WTC11 (cell line): ENCODE measurements around the gene ATRIP. TPM values are rescaled to one million over a fixed set of nuclear protein-coding genes. Genes with fewer than 3 reads are reported as not detected.

Experiments
- ATAC-seq: fragments of 200-7000 bp; cut with Tn5 transposase; 2 replicates; pipeline ENCODE4 v1.10.0; 2021; ENCODE audit warnings: mild to moderate bottlenecking, moderate library complexity
- CTCF ChIA-PET: fragments of 300-600 bp; sonication (Branson Sonifier 250); formaldehyde crosslinking; loops from one replicate; lab custom pipeline; 2021; ENCODE audit warnings: antibody characterized with exemption; lab: Charles Lee
- POLR2A ChIA-PET: fragments of 350-600 bp; sonication (Branson Sonifier 250); formaldehyde crosslinking; loops from one replicate; lab custom pipeline; 2021; ENCODE audit warnings: antibody characterized with exemption; lab: Charles Lee
- DNase-seq: peaks from one replicate; pipeline ENCODE4 v3.0.0; 2021; ENCODE audit warnings: low spot score
- H3K27ac Mint-ChIP-seq: 2 replicates; pipeline ENCODE4 v1.8.0; 2021; ENCODE audit warnings: mixed read lengths
- H3K27me3 Mint-ChIP-seq: 2 replicates; pipeline ENCODE4 v1.8.0; 2021; ENCODE audit warnings: low read depth, mild to moderate bottlenecking, moderate library complexity, mixed read lengths
- H3K36me3 Mint-ChIP-seq: 2 replicates; pipeline ENCODE4 v1.8.0; 2021; ENCODE audit warnings: mixed read lengths
- H3K4me1 Mint-ChIP-seq: 2 replicates; pipeline ENCODE4 v1.8.0; 2022; ENCODE audit warnings: mixed read lengths
- H3K4me3 Mint-ChIP-seq: 2 replicates; pipeline ENCODE4 v1.8.0; 2021; ENCODE audit warnings: mild to moderate bottlenecking, moderate library complexity, mixed read lengths
- H3K9me3 Mint-ChIP-seq: 2 replicates; pipeline ENCODE4 v1.8.0; 2021; ENCODE audit warnings: mixed read lengths
- ESRRA ChIP-seq: sonication (generic); formaldehyde crosslinking; IDR thresholded peaks from 2 replicates; pipeline ENCODE4 v1.8.1; 2022; ENCODE audit warnings: mild to moderate bottlenecking, missing genetic modification reagents, borderline replicate concordance
- IRF2 ChIP-seq: sonication (generic); formaldehyde crosslinking; IDR thresholded peaks from 2 replicates; pipeline ENCODE4 v1.8.0; 2022; ENCODE audit warnings: low read depth, missing genetic modification reagents, borderline replicate concordance
- JUN ChIP-seq: sonication (generic); formaldehyde crosslinking; IDR thresholded peaks from 2 replicates; pipeline ENCODE4 v1.8.0; 2023; ENCODE audit warnings: mild to moderate bottlenecking, missing genetic modification reagents
- MYBL2 ChIP-seq: sonication (generic); formaldehyde crosslinking; IDR thresholded peaks from 2 replicates; pipeline ENCODE4 v1.8.1; 2023; ENCODE audit warnings: mild to moderate bottlenecking, moderate library complexity, missing genetic modification reagents
- SP1 ChIP-seq: sonication (generic); formaldehyde crosslinking; conservative IDR thresholded peaks from 2 replicates; pipeline ENCODE4 v1.8.1; 2022; ENCODE audit warnings: missing genetic modification reagents
- ZNF138 ChIP-seq: sonication (generic); formaldehyde crosslinking; conservative IDR thresholded peaks from 2 replicates; pipeline ENCODE4 v1.8.1; 2022; ENCODE audit warnings: mild to moderate bottlenecking, moderate library complexity, missing genetic modification reagents
- total RNA-seq: library from RNA; stranded (reverse); gene quantifications from 3 replicates; pipeline ENCODE4 v1.2.3, GENCODE V29; 2021
- TF ChIP-seq, protein P1 (sequence below): sonication (generic); formaldehyde crosslinking; IDR thresholded peaks from 2 replicates; pipeline ENCODE4 v1.8.1; 2023; ENCODE audit warnings: mild to moderate bottlenecking, moderate library complexity, missing genetic modification reagents
- TF ChIP-seq, protein P2 (sequence below): fragments of 250-450 bp; sonication (Bioruptor Pico); IDR thresholded peaks from 2 replicates; pipeline ENCODE4 v1.9.0; 2021; ENCODE audit warnings: moderate library complexity, mild to moderate bottlenecking, inconsistent platforms, borderline replicate concordance
- TF ChIP-seq, protein P3 (sequence below): sonication (generic); formaldehyde crosslinking; IDR thresholded peaks from 2 replicates; pipeline ENCODE4 v1.8.1; 2023; ENCODE audit warnings: mild to moderate bottlenecking, missing genetic modification reagents, moderate library complexity
- TF ChIP-seq, protein P4 (sequence below): sonication (generic); formaldehyde crosslinking; IDR thresholded peaks from 2 replicates; pipeline ENCODE4 v1.8.0; 2023; ENCODE audit warnings: mild to moderate bottlenecking, missing genetic modification reagents
- TF ChIP-seq, protein P5 (sequence below): fragments of 200-600 bp; IDR thresholded peaks from 2 replicates; pipeline ENCODE4 v1.8.0; 2022; ENCODE audit warnings: antibody characterized with exemption
- TF ChIP-seq, protein P6 (sequence below): sonication (generic); formaldehyde crosslinking; IDR thresholded peaks from 2 replicates; pipeline ENCODE4 v1.8.1; 2022; ENCODE audit warnings: low read depth, missing genetic modification reagents, borderline replicate concordance
- TF ChIP-seq, protein P7 (sequence below): sonication (generic); formaldehyde crosslinking; IDR thresholded peaks from 2 replicates; pipeline ENCODE4 v1.8.0; 2022; ENCODE audit warnings: missing genetic modification reagents

The ATRIP gene
- total RNA-seq, 1 experiment from 2014 or later = 18.2 TPM

DNA sequence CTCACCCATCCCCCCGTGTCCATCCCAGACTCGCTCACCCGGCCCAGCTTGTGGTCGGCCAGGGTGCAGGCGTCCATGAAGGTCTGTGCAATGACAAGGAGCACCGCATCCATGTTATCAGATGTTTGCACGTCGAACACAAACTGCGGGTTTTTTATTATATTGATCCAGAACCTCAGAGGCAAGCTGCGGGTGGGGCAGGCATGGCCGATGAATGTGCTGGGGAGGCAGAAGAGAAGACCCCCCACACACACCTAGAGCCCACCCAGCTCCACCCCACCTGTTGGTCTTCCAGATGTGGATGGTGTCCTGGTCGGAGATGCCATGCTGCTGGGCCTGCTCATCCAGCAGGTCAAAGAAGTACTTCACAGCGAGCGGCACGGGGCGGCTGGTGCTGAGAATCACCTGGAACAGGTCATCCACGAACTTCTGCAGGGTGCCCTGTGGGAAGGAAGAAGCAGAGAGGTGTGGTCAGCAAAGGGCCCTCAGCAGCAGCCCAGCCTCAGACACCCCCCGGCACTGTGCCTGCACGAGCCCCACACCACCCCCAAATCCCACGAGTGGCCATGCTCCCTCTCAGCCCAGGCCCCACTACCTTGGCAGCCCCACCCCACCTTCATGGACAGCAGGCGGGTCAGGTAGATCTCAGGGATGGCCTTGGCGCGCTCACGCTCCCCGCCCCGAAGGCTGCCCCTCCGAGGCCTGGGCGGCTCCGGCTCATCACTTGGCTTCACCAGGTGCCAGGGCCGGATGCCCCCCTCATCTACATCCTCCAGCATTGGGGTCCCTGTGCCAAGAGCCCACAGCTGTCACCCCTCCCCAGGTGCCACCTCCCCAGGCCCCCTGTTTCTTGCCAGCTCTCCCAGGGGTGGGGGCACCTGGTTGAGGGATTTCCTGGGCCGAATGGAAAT, 37.0 kb upstream of the ATRIP start (continued):
- TF ChIP-seq, protein P1, sequence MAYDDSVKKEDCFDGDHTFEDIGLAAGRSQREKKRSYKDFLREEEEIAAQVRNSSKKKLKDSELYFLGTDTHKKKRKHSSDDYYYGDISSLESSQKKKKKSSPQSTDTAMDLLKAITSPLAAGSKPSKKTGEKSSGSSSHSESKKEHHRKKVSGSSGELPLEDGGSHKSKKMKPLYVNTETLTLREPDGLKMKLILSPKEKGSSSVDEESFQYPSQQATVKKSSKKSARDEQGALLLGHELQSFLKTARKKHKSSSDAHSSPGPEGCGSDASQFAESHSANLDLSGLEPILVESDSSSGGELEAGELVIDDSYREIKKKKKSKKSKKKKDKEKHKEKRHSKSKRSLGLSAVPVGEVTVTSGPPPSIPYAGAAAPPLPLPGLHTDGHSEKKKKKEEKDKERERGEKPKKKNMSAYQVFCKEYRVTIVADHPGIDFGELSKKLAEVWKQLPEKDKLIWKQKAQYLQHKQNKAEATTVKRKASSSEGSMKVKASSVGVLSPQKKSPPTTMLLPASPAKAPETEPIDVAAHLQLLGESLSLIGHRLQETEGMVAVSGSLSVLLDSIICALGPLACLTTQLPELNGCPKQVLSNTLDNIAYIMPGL (CRISPR knock-in tag) = no peak
- no peak for TF ChIP-seq JUN (CRISPR knock-in tag)
- TF ChIP-seq, protein P2, sequence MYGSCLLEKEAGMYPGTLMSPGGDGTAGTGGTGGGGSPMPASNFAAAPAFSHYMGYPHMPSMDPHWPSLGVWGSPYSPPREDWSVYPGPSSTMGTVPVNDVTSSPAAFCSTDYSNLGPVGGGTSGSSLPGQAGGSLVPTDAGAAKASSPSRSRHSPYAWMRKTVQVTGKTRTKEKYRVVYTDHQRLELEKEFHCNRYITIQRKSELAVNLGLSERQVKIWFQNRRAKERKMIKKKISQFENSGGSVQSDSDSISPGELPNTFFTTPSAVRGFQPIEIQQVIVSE (CRISPR knock-in tag) = no peak
- TF ChIP-seq, protein P3, sequence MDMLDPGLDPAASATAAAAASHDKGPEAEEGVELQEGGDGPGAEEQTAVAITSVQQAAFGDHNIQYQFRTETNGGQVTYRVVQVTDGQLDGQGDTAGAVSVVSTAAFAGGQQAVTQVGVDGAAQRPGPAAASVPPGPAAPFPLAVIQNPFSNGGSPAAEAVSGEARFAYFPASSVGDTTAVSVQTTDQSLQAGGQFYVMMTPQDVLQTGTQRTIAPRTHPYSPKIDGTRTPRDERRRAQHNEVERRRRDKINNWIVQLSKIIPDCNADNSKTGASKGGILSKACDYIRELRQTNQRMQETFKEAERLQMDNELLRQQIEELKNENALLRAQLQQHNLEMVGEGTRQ (CRISPR knock-in tag) = no peak
- TF ChIP-seq, protein P4, sequence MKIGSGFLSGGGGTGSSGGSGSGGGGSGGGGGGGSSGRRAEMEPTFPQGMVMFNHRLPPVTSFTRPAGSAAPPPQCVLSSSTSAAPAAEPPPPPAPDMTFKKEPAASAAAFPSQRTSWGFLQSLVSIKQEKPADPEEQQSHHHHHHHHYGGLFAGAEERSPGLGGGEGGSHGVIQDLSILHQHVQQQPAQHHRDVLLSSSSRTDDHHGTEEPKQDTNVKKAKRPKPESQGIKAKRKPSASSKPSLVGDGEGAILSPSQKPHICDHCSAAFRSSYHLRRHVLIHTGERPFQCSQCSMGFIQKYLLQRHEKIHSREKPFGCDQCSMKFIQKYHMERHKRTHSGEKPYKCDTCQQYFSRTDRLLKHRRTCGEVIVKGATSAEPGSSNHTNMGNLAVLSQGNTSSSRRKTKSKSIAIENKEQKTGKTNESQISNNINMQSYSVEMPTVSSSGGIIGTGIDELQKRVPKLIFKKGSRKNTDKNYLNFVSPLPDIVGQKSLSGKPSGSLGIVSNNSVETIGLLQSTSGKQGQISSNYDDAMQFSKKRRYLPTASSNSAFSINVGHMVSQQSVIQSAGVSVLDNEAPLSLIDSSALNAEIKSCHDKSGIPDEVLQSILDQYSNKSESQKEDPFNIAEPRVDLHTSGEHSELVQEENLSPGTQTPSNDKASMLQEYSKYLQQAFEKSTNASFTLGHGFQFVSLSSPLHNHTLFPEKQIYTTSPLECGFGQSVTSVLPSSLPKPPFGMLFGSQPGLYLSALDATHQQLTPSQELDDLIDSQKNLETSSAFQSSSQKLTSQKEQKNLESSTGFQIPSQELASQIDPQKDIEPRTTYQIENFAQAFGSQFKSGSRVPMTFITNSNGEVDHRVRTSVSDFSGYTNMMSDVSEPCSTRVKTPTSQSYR (CRISPR knock-in tag) = no peak
- TF ChIP-seq ESRRA (CRISPR knock-in tag) = no peak

DNA sequence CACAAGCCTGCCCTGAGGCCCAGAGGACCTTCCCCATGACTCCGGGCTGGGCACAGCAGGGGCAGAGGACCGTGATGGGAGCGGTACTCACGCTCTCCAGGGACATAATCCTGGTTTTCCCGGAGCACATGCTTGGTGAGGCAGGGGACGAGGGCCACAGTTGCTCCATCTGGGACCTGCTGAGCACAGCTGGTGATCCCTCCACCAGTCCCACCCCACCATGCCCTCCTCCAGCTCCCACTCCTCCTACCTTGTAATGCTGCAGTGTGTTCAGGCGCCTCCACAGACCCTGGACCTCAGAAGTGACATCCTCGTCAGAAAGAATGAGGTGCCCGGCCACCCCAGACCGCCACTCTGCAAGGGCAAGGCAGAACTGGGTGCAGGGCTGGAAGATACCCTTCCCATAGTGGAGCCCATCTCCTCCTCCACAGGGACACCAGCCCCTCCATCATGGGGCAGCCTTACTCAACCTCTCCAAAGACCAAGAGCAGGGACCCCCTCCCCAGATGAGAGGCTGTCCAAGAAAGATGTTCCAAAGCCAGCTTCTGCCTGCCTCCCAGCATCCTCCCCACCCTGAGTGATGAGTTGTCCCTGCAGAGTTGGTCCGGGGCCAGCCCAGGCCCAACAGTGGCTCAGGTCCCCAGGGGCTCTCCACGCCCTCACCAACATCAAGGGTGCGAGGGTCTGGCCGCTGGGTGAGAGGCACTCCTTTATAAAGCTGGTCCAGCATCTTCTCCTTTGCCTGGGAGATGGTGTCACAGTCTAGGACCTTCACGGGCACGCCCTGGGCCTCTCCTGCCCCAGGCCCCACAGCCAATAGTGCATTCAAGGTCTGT, 36.1 kb upstream of the ATRIP start:
- no peak overlapping the region for H3K27ac Mint-ChIP-seq
- TF ChIP-seq SP1 (CRISPR knock-in tag) (no peak), ZNF138 (no peak), ESRRA (CRISPR knock-in tag) (no peak), IRF2 (CRISPR knock-in tag) (no peak), MYBL2 (CRISPR knock-in tag) (no peak)
- TF ChIP-seq, protein P5, sequence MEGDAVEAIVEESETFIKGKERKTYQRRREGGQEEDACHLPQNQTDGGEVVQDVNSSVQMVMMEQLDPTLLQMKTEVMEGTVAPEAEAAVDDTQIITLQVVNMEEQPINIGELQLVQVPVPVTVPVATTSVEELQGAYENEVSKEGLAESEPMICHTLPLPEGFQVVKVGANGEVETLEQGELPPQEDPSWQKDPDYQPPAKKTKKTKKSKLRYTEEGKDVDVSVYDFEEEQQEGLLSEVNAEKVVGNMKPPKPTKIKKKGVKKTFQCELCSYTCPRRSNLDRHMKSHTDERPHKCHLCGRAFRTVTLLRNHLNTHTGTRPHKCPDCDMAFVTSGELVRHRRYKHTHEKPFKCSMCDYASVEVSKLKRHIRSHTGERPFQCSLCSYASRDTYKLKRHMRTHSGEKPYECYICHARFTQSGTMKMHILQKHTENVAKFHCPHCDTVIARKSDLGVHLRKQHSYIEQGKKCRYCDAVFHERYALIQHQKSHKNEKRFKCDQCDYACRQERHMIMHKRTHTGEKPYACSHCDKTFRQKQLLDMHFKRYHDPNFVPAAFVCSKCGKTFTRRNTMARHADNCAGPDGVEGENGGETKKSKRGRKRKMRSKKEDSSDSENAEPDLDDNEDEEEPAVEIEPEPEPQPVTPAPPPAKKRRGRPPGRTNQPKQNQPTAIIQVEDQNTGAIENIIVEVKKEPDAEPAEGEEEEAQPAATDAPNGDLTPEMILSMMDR = no peak
- TF ChIP-seq, protein P6, sequence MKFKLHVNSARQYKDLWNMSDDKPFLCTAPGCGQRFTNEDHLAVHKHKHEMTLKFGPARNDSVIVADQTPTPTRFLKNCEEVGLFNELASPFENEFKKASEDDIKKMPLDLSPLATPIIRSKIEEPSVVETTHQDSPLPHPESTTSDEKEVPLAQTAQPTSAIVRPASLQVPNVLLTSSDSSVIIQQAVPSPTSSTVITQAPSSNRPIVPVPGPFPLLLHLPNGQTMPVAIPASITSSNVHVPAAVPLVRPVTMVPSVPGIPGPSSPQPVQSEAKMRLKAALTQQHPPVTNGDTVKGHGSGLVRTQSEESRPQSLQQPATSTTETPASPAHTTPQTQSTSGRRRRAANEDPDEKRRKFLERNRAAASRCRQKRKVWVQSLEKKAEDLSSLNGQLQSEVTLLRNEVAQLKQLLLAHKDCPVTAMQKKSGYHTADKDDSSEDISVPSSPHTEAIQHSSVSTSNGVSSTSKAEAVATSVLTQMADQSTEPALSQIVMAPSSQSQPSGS (CRISPR knock-in tag) = no peak
- TF ChIP-seq, protein P7, sequence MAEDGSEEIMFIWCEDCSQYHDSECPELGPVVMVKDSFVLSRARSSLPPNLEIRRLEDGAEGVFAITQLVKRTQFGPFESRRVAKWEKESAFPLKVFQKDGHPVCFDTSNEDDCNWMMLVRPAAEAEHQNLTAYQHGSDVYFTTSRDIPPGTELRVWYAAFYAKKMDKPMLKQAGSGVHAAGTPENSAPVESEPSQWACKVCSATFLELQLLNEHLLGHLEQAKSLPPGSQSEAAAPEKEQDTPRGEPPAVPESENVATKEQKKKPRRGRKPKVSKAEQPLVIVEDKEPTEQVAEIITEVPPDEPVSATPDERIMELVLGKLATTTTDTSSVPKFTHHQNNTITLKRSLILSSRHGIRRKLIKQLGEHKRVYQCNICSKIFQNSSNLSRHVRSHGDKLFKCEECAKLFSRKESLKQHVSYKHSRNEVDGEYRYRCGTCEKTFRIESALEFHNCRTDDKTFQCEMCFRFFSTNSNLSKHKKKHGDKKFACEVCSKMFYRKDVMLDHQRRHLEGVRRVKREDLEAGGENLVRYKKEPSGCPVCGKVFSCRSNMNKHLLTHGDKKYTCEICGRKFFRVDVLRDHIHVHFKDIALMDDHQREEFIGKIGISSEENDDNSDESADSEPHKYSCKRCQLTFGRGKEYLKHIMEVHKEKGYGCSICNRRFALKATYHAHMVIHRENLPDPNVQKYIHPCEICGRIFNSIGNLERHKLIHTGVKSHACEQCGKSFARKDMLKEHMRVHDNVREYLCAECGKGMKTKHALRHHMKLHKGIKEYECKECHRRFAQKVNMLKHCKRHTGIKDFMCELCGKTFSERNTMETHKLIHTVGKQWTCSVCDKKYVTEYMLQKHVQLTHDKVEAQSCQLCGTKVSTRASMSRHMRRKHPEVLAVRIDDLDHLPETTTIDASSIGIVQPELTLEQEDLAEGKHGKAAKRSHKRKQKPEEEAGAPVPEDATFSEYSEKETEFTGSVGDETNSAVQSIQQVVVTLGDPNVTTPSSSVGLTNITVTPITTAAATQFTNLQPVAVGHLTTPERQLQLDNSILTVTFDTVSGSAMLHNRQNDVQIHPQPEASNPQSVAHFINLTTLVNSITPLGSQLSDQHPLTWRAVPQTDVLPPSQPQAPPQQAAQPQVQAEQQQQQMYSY (CRISPR knock-in tag) = no peak
- TF ChIP-seq, protein P2 (CRISPR knock-in tag) = no peak
- no peak overlapping the region for H3K4me3 Mint-ChIP-seq
- DNase-seq (peak; percentile 4), ATAC-seq (no peak)
- ChIA-PET CTCF (interaction anchor here (1.0 to 18.3 kb wide), 2 partner anchors 12 to 26 kb away, joined by 3 to 218 read pairs; no protein-coding TSS in a partner anchor), POLR2A (no interaction called here)
- H3K36me3 Mint-ChIP-seq = peaks cover 79% of the 10 kb centered on the region
- no peaks in the 10 kb centered on the region for H3K27me3 Mint-ChIP-seq
- no peaks in the 10 kb centered on the region for H3K9me3 Mint-ChIP-seq
- no peaks in the 10 kb centered on the region for H3K4me1 Mint-ChIP-seq
